Skin of body (tissue), 2 donors: Measurements from ENCODE around the gene OLA1. TPM values are rescaled to one million over a fixed set of nuclear protein-coding genes. Genes with fewer than 3 reads are reported as not detected.

Experiments used
- DNase-seq: peaks from one replicate; lab custom pipeline; 2025; lab: John Stamatoyannopoulos, UW
- total RNA-seq: library from RNA; depleted of rRNA; stranded (reverse); fragments of >200 nt; gene quantifications from one replicate; pipeline ENCODE4 v1.2.3, GENCODE V29; 2014

The OLA1 gene
- total RNA-seq, 1 donor from 2014 or later: 76.2 TPM

- DNase-seq: no peak
Measured at GRCh38 chr2:174121175-174121574, 127.2 kb downstream of the OLA1 start.

GRCh38 chr2:174120346-174120745 is 128.0 kb downstream of the OLA1 start:
- no peak for DNase-seq

- no peak for DNase-seq
Measured at GRCh38 chr2:174117951-174118930, 130.1 kb downstream of the OLA1 start.

- no peak for DNase-seq
Measured at GRCh38 chr2:174112073-174112472, 136.3 kb downstream of the OLA1 start.

GRCh38 chr2:174108579-174108978 is 139.8 kb downstream of the OLA1 start:
- DNase-seq: no peak

GRCh38 chr2:174106736-174107135 is 141.6 kb downstream of the OLA1 start:
- no peak for DNase-seq

- DNase-seq: no peak
Measured at GRCh38 chr2:174094542-174094941, 153.8 kb downstream of the OLA1 start.

- DNase-seq: no peak
Measured at GRCh38 chr2:174090476-174090875, 157.9 kb downstream of the OLA1 start.

- no peak for DNase-seq
Measured at GRCh38 chr2:174088706-174089460, 159.4 kb downstream of the OLA1 start.

GRCh38 chr2:174086708-174087107 is 161.6 kb downstream of the OLA1 start:
- DNase-seq: no peak

GRCh38 chr2:174085781-174086180 is 162.6 kb downstream of the OLA1 start:
- no peak for DNase-seq

- DNase-seq: no peak
Measured at GRCh38 chr2:174083843-174084458, 164.4 kb downstream of the OLA1 start.

- DNase-seq: no peak
Measured at GRCh38 chr2:174080672-174081121, 167.6 kb downstream of the OLA1 start.

- peak; percentile 3 for DNase-seq
Measured at GRCh38 chr2:174078275-174078674, 170.1 kb downstream of the OLA1 start.

- DNase-seq: no peak
Measured at GRCh38 chr2:174076975-174077374, 171.4 kb downstream of the OLA1 start.

GRCh38 chr2:174076040-174076439 is 172.3 kb downstream of the OLA1 start:
- DNase-seq: no peak

- DNase-seq: no peak
Measured at GRCh38 chr2:174074831-174075230, 173.5 kb downstream of the OLA1 start.

- no peak for DNase-seq
Measured at GRCh38 chr2:174072857-174073256, 175.5 kb downstream of the OLA1 start.

GRCh38 chr2:174072069-174072468 is 176.3 kb downstream of the OLA1 start:
- DNase-seq: no peak

GRCh38 chr2:174071321-174071720 is 177.0 kb downstream of the OLA1 start:
- DNase-seq: no peak

GRCh38 chr2:174070281-174070680 is 178.1 kb downstream of the OLA1 start:
- no peak for DNase-seq

- no peak for DNase-seq
Measured at GRCh38 chr2:174067815-174068214, 180.5 kb downstream of the OLA1 start.
